IPS-11a (cell line): ENCODE measurements around the gene ZNF576.
"Not testable (repeated sequence)": the region's sequence is repeated elsewhere in the genome, so short reads cannot be mapped to it uniquely, and the experiment has no call there.

Source experiments
- H3K4me3 ChIP-seq: one replicate; pipeline ENCODE4 v1.5.1; 2013; ENCODE audit warnings: low read depth, low read length, control low read depth

Gene ZNF576

GRCh38 chr19:43644181-43644580, 47.8 kb downstream of the ZNF576 start:
- H3K4me3 ChIP-seq, result no peak overlapping the region

GRCh38 chr19:43648633-43649032, 52.2 kb downstream of the ZNF576 start:
- no peak overlapping the region for H3K4me3 ChIP-seq

GRCh38 chr19:43649514-43649913, 53.1 kb downstream of the ZNF576 start:
- no peak overlapping the region for H3K4me3 ChIP-seq

DNA sequence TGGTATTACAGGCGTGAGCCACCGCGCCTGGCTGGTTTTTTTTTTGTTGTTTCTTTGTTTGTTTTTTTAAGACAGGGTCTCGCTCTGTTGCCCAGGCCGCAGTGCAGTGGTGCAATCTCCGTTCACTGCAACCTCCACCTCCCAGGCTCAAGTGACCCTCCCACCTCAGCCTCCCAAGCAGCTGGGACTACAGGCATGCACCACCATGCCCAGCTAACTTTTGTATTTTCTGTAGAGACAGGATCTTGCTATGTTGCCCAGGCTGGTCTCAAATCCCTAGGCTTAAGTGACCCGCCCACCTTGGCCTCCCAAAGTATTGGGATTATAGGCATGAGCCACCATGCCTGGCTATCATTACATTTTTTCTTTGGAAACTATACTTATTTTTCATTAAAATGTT, 53.9 kb downstream of the ZNF576 start:
- not testable (repeated sequence) for H3K4me3 ChIP-seq
